Body of pancreas (tissue), 4 donors: ENCODE measurements around the gene UBE4B.

ENCODE experiments used
- CTCF ChIP-seq, 7 experiments: fragments of 450-650 bp in 4 of 7; fragments of 200-600 bp in 3 of 7; sonication (generic) in 3 of 7; IDR thresholded peaks; one replicate each; pipeline ENCODE4 v1.5.1; 2016 to 2019; ENCODE audit warnings: antibody characterized with exemption in 7 of 7
- POLR2A ChIP-seq, 3 donors: fragments of 450-650 bp; IDR thresholded peaks; one replicate each; pipeline ENCODE4 v1.6.1; 2016; ENCODE audit warnings: antibody characterized with exemption in 3 of 3, mild to moderate bottlenecking in 2 of 3

GRCh38 chr1:10108948-10109708 is 76.4 kb downstream of the UBE4B start:
- TF ChIP-seq CTCF (IDR thresholded peaks at IDR 0.05) (no peak), POLR2A (IDR thresholded peaks at IDR 0.05) (no peak)
